HCT116 (cell line): ENCODE results near the gene OR9Q1. TPM values are rescaled to one million over a fixed set of nuclear protein-coding genes. Genes with fewer than 3 reads are reported as not detected.
A peak's percentile ranks its signal among the peaks of the same experiment; 100 is the strongest.

Experiments used
- ATAC-seq: fragments of 200-7000 bp; cut with Tn5 transposase; 2 replicates; pipeline ENCODE4 v1.9.1; 2020; ENCODE audit warnings: mild to moderate bottlenecking, moderate library complexity
- BruUV-seq: library from RNA; stranded (reverse); fragments of 400-500 nt; replicated peaks from 2 replicates; lab custom pipeline; 2021; lab: Mats Ljungman, UMichigan
- CTCF ChIA-PET: fragments of 300-600 bp; sonication (Branson Sonifier 250); formaldehyde crosslinking; loops from one replicate; lab custom pipeline; 2021; ENCODE audit warnings: antibody characterized with exemption; lab: Charles Lee
- POLR2A ChIA-PET: fragments of 300-600, 350-600 bp; sonication (Branson Sonifier 250); formaldehyde crosslinking; loops from one replicate; lab custom pipeline; 2021; ENCODE audit warnings: antibody characterized with exemption; lab: Charles Lee
- RAD21 ChIA-PET, 2 experiments: fragments of 300-600 bp; sonication (Branson Sonifier 250); formaldehyde crosslinking; loops; one replicate each; lab custom pipeline; 2023; ENCODE audit warnings: low total read pairs in 2 of 2; ENCODE audit not compliant: uncharacterized antibody in 2 of 2, unreplicated experiment in 2 of 2, low non-redundant PET in 1 of 2; lab: Charles Lee
- DNase-seq: peaks from one replicate; pipeline ENCODE4 v3.0.0-alpha.2; 2010; ENCODE audit warnings: low read depth, low spot score
- H2AFZ ChIP-seq: fragments of 200-600 bp; shearing (Covaris generic), sonication (generic); 2 replicates; pipeline ENCODE4 v1.6.1; 2017; ENCODE audit warnings: low read depth, mixed run types, mixed read lengths, antibody characterized with exemption, low read length; ENCODE audit not compliant: poor library complexity, severe bottlenecking
- H3K27ac ChIP-seq: 2 replicates; pipeline ENCODE4 v1.5.1; 2012; ENCODE audit warnings: low read depth, low read length
- H3K27me3 ChIP-seq: fragments of 200-600 bp; sonication (generic); 2 replicates; pipeline ENCODE4 v1.6.1; 2016; ENCODE audit warnings: mixed run types, low read length, mixed read lengths; ENCODE audit not compliant: insufficient read depth
- H3K36me3 ChIP-seq, 2 experiments: fragments of 200-500 bp in 1 of 2; fragments of 200-600 bp in 1 of 2; sonication (Bioruptor generic) in 1 of 2; sonication (generic) in 1 of 2; 2 replicates each; pipeline versions ENCODE4 v1.5.1 to v1.6.1; 2014 to 2016; ENCODE audit warnings: low read length in 2 of 2, inconsistent platforms in 1 of 2, mixed read lengths in 1 of 2, mixed run types in 1 of 2; ENCODE audit not compliant: insufficient read depth in 2 of 2, control insufficient read depth in 1 of 2
- H3K4me1 ChIP-seq, 2 experiments: fragments of 200-600 bp in 1 of 2; sonication (generic) in 1 of 2; 2 replicates each; pipeline versions ENCODE4 v1.5.1 to v1.6.1; 2012 to 2017; ENCODE audit warnings: low read length in 2 of 2, inconsistent platforms in 1 of 2, mild to moderate bottlenecking in 1 of 2, mixed read lengths in 1 of 2, mixed run types in 1 of 2, moderate library complexity in 1 of 2; ENCODE audit not compliant: insufficient read depth in 2 of 2, control insufficient read depth in 1 of 2
- H3K4me2 ChIP-seq: fragments of 200-600 bp; sonication (generic); 2 replicates; pipeline ENCODE4 v1.6.1; 2017; ENCODE audit warnings: mixed run types, low read length, mixed read lengths
- H3K4me3 ChIP-seq, 2 experiments: fragments of 200-600 bp in 1 of 2; sonication (generic) in 1 of 2; replicated peaks in 1 of 2; 2 replicates each; pipeline ENCODE4 v1.5.1; 2011 to 2016; ENCODE audit warnings: low read length in 2 of 2, control low read depth in 1 of 2, low read depth in 1 of 2, mild to moderate bottlenecking in 1 of 2, mixed read lengths in 1 of 2, mixed run types in 1 of 2
- H3K79me2 ChIP-seq: fragments of 200-600 bp; sonication (generic); 2 replicates; pipeline ENCODE4 v1.6.1; 2017; ENCODE audit warnings: mild to moderate bottlenecking, mixed run types, low read length, moderate library complexity, mixed read lengths; ENCODE audit not compliant: insufficient read depth
- H3K9ac ChIP-seq: fragments of 200-600 bp; sonication (generic); 2 replicates; pipeline ENCODE4 v1.6.1; 2016; ENCODE audit warnings: low read length, mixed read lengths
- H3K9me2 ChIP-seq: fragments of 200-600 bp; sonication (generic), shearing (Covaris generic); 2 replicates; pipeline ENCODE4 v1.6.1; 2017; ENCODE audit warnings: mixed run types, mild to moderate bottlenecking, moderate library complexity; ENCODE audit not compliant: insufficient read depth
- H3K9me3 ChIP-seq, 2 experiments: fragments of 200-500 bp in 1 of 2; fragments of 200-600 bp in 1 of 2; sonication (Bioruptor generic) in 1 of 2; sonication (generic) in 1 of 2; 2 replicates each; pipeline ENCODE4 v1.6.1; 2014 to 2017; ENCODE audit warnings: low read length in 2 of 2, mixed read lengths in 2 of 2, inconsistent platforms in 1 of 2, low read depth in 1 of 2, mild to moderate bottlenecking in 1 of 2, mixed run types in 1 of 2, moderate library complexity in 1 of 2; ENCODE audit not compliant: control insufficient read depth in 1 of 2, insufficient read depth in 1 of 2
- H4K20me1 ChIP-seq: fragments of 200-600 bp; sonication (generic), shearing (Covaris generic); 2 replicates; pipeline ENCODE4 v1.6.1; 2017; ENCODE audit warnings: mixed run types, mild to moderate bottlenecking, moderate library complexity; ENCODE audit not compliant: insufficient read depth
- ATF3 ChIP-seq: IDR thresholded peaks from 2 replicates; pipeline ENCODE4 v1.6.1; 2012
- CBX3 ChIP-seq: IDR thresholded peaks from 2 replicates; pipeline ENCODE4 v1.6.1; 2012; ENCODE audit warnings: low read depth
- CEBPB ChIP-seq: IDR thresholded peaks from 2 replicates; pipeline ENCODE4 v1.6.1; 2012; ENCODE audit warnings: low read depth
- CTCF ChIP-seq, 3 experiments: fragments of 200-600 bp in 1 of 3; sonication (generic) in 1 of 3; IDR thresholded peaks in 2 of 3; conservative IDR thresholded peaks in 1 of 3; 2 replicates each; pipeline ENCODE4 v1.5.1; 2012 to 2017; ENCODE audit warnings: low read depth in 2 of 3, low read length in 2 of 3, antibody characterized with exemption in 1 of 3, borderline replicate concordance in 1 of 3, control low read depth in 1 of 3, mild to moderate bottlenecking in 1 of 3, mixed read lengths in 1 of 3, mixed run types in 1 of 3, moderate library complexity in 1 of 3; ENCODE audit not compliant: insufficient read depth in 1 of 3
- EGR1 ChIP-seq: IDR thresholded peaks from 2 replicates; pipeline ENCODE4 v1.6.1; 2012; ENCODE audit warnings: low read depth
- ELF1 ChIP-seq: IDR thresholded peaks from 2 replicates; pipeline ENCODE4 v1.6.1; 2012; ENCODE audit warnings: low read depth, borderline replicate concordance
- EZH2 ChIP-seq: fragments of 200-600 bp; sonication (generic); IDR thresholded peaks from 2 replicates; pipeline ENCODE4 v1.6.1; 2017; ENCODE audit warnings: antibody characterized with exemption, mixed run types
- EZH2phosphoT487 ChIP-seq: fragments of 200-600 bp; IDR thresholded peaks from 2 replicates; pipeline ENCODE4 v1.6.1; 2018; ENCODE audit warnings: antibody characterized with exemption, borderline replicate concordance
- POLR2A ChIP-seq: IDR thresholded peaks from 2 replicates; pipeline ENCODE4 v1.7.0; 2011; ENCODE audit warnings: borderline replicate concordance; ENCODE audit not compliant: insufficient read depth, insufficient read length; ENCODE audit errors: extremely low read depth
- SP1 ChIP-seq: IDR thresholded peaks from 2 replicates; pipeline ENCODE4 v1.6.1; 2012; ENCODE audit warnings: low read depth
- SRF ChIP-seq: IDR thresholded peaks from 2 replicates; pipeline ENCODE4 v1.6.1; 2012; ENCODE audit warnings: low read depth
- TCF7L2 ChIP-seq: IDR thresholded peaks from 2 replicates; pipeline ENCODE4 v1.7.0; 2011; ENCODE audit warnings: borderline replicate concordance, inconsistent platforms; ENCODE audit not compliant: insufficient read depth, insufficient read length; ENCODE audit errors: extremely low read depth
- intact Hi-C: fragments of 100-400 bp; cut with micrococcal nuclease; formaldehyde crosslinking; loops from 2 replicates; pipeline ENCODE4 v1.10.0; 2022
- total RNA-seq: library from RNA; stranded (reverse); gene quantifications from one replicate; pipeline ENCODE4 v1.2.1, GENCODE V29; 2021; ENCODE audit not compliant: unreplicated experiment

The OR9Q1 gene
- total RNA-seq, 1 experiment from 2014 or later = not detected

GRCh38 chr11:58059007-58059350 is 35.3 kb downstream of the OR9Q1 start:
- RAD21 ChIA-PET = no interaction called here
- no peaks in the 10 kb centered on the region for H3K36me3 ChIP-seq
- CTCF ChIA-PET = no interaction called here
- H3K27ac ChIP-seq = no peak overlapping the region; the same call in 1 of the 2 replicates
- no TSS peak for BruUV-seq
- no peaks in the 10 kb centered on the region for H3K27me3 ChIP-seq
- TF ChIP-seq EZH2 (no peak), SP1 (no peak), ATF3 (no peak), CBX3 (no peak), CEBPB (no peak)
- TF ChIP-seq, all 23 proteins: peak for 0
- no peaks in the 10 kb centered on the region for H3K9me3 ChIP-seq
- H3K4me1 ChIP-seq = peaks cover 6 to 18% of the 10 kb centered on the region in 2 experiments; a peak in 2 of 4 replicates
- intact Hi-C loops = no loop called here
- H3K9me2 ChIP-seq = no peaks in the 10 kb centered on the region
- POLR2A ChIA-PET = no interaction called here
- H2AFZ ChIP-seq = peak overlapping the region; percentile 54
- H3K9ac ChIP-seq = no peak overlapping the region
- H3K79me2 ChIP-seq = no peaks in the 10 kb centered on the region
- H3K4me2 ChIP-seq = peak overlapping the region; percentile 35; the same call in 1 of the 2 replicates
- no peaks in the 10 kb centered on the region for H4K20me1 ChIP-seq
- ATAC-seq = peak; percentile 18; the same call in 1 of the 2 replicates
- H3K4me3 ChIP-seq = no peak overlapping the region
- no peak for DNase-seq

GRCh38 chr11:58060535-58060934 is 36.9 kb downstream of the OR9Q1 start:
- H3K27ac ChIP-seq = no peak overlapping the region
- BruUV-seq = no TSS peak
- H3K9me3 ChIP-seq = no peaks in the 10 kb centered on the region
- ChIA-PET RAD21 (no interaction called here), POLR2A (no interaction called here), CTCF (interaction anchor here (1.2 kb wide), 1 partner anchor 226 kb away, joined by 3 read pairs; no protein-coding TSS in a partner anchor)
- no peak overlapping the region for H2AFZ ChIP-seq
- peaks cover 6 to 18% of the 10 kb centered on the region in 2 experiments; a peak in 2 of 4 replicates for H3K4me1 ChIP-seq
- no peak overlapping the region for H3K4me2 ChIP-seq
- H3K9ac ChIP-seq = no peak overlapping the region
- H3K79me2 ChIP-seq = no peaks in the 10 kb centered on the region
- no peak overlapping the region for H3K4me3 ChIP-seq
- H3K36me3 ChIP-seq = no peaks in the 10 kb centered on the region
- intact Hi-C loops = loop anchor here (10.0 kb wide), 1 partner anchor 454 kb away; no protein-coding TSS in a partner anchor
- no peaks in the 10 kb centered on the region for H3K27me3 ChIP-seq
- no peaks in the 10 kb centered on the region for H3K9me2 ChIP-seq
- TF ChIP-seq TCF7L2 (no peak), CTCF (IDR thresholded peaks at IDR 0.05 in 2 of 3, conservative IDR thresholded peaks at IDR 0.05 in 1 of 3; ENCODE audit: borderline replicate concordance in 1 of 3, insufficient read depth in 1 of 3, low read depth in 2 of 3, low read length in 2 of 3) (no peak), ATF3 (no peak), EGR1 (no peak), EZH2 (no peak), SRF (no peak), ELF1 (no peak), POLR2A (no peak), EZH2phosphoT487 (no peak)
- no peaks in the 10 kb centered on the region for H4K20me1 ChIP-seq
- ATAC-seq (no peak), DNase-seq (no peak)
